Kidney (tissue), 14 donors: ENCODE measurements around the gene FARS2. TPM values are rescaled to one million over a fixed set of nuclear protein-coding genes. Genes with fewer than 3 reads are reported as not detected.

Source experiments
- DNase-seq, 5 donors: peaks; one replicate each; pipeline ENCODE4 v3.0.0-alpha.2; 2013 to 2020
- FAIRE-seq: peaks from 2 replicates; lab custom pipeline; 2012; peaks lifted over from hg19 to GRCh38; lab: Jason Lieb, UNC
- H3K27ac ChIP-seq, 2 donors: one replicate each; pipeline ENCODE4 v1.7.0; 2013; ENCODE audit warnings: low read depth in 2 of 2, low read length in 2 of 2, inconsistent platforms in 1 of 2
- H3K27me3 ChIP-seq: one replicate; pipeline ENCODE4 v1.7.1; 2013; ENCODE audit warnings: low read length, inconsistent platforms; ENCODE audit not compliant: control insufficient read depth, insufficient read depth
- H3K36me3 ChIP-seq, 3 donors: one replicate each; pipeline versions ENCODE4 v1.7.0 to v1.7.1; 2013; ENCODE audit warnings: low read length in 3 of 3, control low read depth in 1 of 3, inconsistent platforms in 1 of 3; ENCODE audit not compliant: insufficient read depth in 3 of 3, control insufficient read depth in 2 of 3
- H3K4me1 ChIP-seq, 3 donors: one replicate each; pipeline versions ENCODE4 v1.7.0 to v1.7.1; 2013; ENCODE audit warnings: low read length in 3 of 3, inconsistent platforms in 1 of 3, low read depth in 1 of 3; ENCODE audit not compliant: control insufficient read depth in 2 of 3, insufficient read depth in 2 of 3
- H3K4me3 ChIP-seq, 3 donors: one replicate each; pipeline versions ENCODE4 v1.7.0 to v1.8.1; 2013; ENCODE audit warnings: low read length in 3 of 3, control low read depth in 1 of 3, inconsistent platforms in 1 of 3
- H3K9ac ChIP-seq, 3 donors: one replicate each; pipeline versions ENCODE4 v1.7.0 to v1.7.1; 2013; ENCODE audit warnings: low read length in 3 of 3, control low read depth in 1 of 3, inconsistent platforms in 1 of 3
- H3K9me3 ChIP-seq, 3 donors: one replicate each; pipeline versions ENCODE4 v1.7.0 to v1.7.1; 2013; ENCODE audit warnings: low read length in 3 of 3, control low read depth in 1 of 3, inconsistent platforms in 1 of 3; ENCODE audit not compliant: control insufficient read depth in 2 of 3, insufficient read depth in 1 of 3
- intact Hi-C: fragments of 100-400 bp; cut with DNase I; formaldehyde crosslinking; loops from one replicate; pipeline ENCODE4 v1.11.1; 2022
- polyA plus RNA-seq: library from polyadenylated mRNA; stranded (reverse); fragments of 350-450 nt; fragmentation: Illumina TruSeq; extraction: RNeasy Lipid Tissue Mini Kit (QIAGEN cat#74804); gene quantifications from one replicate; pipeline ENCODE4 v1.2.3, GENCODE V29; 2014; ENCODE audit warnings: low read depth, low replicate concordance; ENCODE audit not compliant: insufficient read depth
- total RNA-seq: library from RNA; stranded (reverse); fragmentation: NEBNext Ultra II Directional; extraction: Animal tissue kit (Norgen Biotek cat#: 25700); gene quantifications from one replicate; pipeline ENCODE4 v1.2.1, GENCODE V29; 2021
- TF ChIP-seq, protein P1 (sequence below): IDR thresholded peaks from 3 replicates; pipeline ENCODE4 v1.5.1; 2012; ENCODE audit warnings: mild to moderate bottlenecking, moderate library complexity, borderline replicate concordance; ENCODE audit not compliant: insufficient read depth; ENCODE audit errors: extremely low read depth
- donor health status: control.
- donor health status: control.
- donor health status: control.
- donor health status: control.
- donor health status: control.
- donor health status: DM: yes; HTN: yes; CAD: no.
- donor health status: Normal renal cell carcinoma (clear cell type).

The FARS2 gene
- total and polyA plus RNA-seq, 2 donors from 2014 or later: 22.1 to 24.8 TPM

DNA sequence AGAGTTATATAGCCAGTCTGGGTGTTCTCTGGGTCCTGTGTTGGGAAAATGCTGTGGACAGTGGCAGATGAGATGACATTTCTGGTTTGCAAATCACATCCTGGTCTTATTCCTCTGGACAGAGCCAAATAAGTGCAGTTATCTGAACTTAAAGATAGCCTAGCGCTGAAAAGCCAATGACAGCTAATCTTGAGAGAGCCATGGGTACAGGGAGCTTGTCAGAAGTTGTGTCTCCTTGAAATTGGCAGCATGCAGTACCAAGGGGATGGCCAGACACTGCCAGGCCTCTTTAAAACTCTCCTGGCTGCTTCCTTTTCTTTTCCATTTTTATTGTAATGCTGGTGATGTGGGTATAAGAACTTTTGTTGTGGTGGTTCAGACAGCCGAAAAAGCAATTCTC is 362.5 kb downstream of the FARS2 start:
- Histone ChIP-seq H3K27me3 (no peaks in the 10 kb centered on the region), H3K9ac (no peak overlapping the region), H3K27ac (no peak overlapping the region), H3K4me3 (no peak overlapping the region), H3K36me3 (no peaks in the 10 kb centered on the region), H3K4me1 (no peaks in the 10 kb centered on the region), H3K9me3 (no peaks in the 10 kb centered on the region)
- intact Hi-C loops: no loop called here
- FAIRE-seq: no peak
- no peak for DNase-seq
- TF ChIP-seq, protein P1, sequence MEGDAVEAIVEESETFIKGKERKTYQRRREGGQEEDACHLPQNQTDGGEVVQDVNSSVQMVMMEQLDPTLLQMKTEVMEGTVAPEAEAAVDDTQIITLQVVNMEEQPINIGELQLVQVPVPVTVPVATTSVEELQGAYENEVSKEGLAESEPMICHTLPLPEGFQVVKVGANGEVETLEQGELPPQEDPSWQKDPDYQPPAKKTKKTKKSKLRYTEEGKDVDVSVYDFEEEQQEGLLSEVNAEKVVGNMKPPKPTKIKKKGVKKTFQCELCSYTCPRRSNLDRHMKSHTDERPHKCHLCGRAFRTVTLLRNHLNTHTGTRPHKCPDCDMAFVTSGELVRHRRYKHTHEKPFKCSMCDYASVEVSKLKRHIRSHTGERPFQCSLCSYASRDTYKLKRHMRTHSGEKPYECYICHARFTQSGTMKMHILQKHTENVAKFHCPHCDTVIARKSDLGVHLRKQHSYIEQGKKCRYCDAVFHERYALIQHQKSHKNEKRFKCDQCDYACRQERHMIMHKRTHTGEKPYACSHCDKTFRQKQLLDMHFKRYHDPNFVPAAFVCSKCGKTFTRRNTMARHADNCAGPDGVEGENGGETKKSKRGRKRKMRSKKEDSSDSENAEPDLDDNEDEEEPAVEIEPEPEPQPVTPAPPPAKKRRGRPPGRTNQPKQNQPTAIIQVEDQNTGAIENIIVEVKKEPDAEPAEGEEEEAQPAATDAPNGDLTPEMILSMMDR: no peak

DNA sequence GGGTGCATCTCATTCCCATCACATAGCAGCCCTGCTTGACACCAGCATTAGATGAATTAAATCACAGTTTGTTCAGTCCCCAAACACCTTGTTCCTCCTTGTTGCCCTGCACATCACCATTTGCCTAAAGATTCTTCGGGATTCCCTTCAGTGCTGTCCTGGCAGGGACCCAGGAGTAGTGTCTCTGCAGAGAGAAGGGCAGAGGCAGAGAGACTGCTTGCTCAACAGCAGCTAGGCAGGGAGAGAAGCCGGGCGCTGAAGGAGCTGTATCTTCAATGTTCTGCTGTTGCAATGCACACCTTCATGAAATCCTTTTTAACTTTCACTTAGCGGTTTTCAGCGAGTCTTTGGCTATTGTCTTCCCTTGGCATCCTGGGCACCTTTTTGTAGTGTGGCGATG is 362.9 kb downstream of the FARS2 start:
- Histone ChIP-seq H3K27me3 (no peaks in the 10 kb centered on the region), H3K4me1 (no peaks in the 10 kb centered on the region), H3K27ac (no peak overlapping the region), H3K4me3 (no peak overlapping the region), H3K9ac (no peak overlapping the region), H3K36me3 (no peaks in the 10 kb centered on the region), H3K9me3 (no peaks in the 10 kb centered on the region)
- TF ChIP-seq, protein P1: no peak
- FAIRE-seq (no peak), DNase-seq (no peak)
- intact Hi-C loops: no loop called here

DNA sequence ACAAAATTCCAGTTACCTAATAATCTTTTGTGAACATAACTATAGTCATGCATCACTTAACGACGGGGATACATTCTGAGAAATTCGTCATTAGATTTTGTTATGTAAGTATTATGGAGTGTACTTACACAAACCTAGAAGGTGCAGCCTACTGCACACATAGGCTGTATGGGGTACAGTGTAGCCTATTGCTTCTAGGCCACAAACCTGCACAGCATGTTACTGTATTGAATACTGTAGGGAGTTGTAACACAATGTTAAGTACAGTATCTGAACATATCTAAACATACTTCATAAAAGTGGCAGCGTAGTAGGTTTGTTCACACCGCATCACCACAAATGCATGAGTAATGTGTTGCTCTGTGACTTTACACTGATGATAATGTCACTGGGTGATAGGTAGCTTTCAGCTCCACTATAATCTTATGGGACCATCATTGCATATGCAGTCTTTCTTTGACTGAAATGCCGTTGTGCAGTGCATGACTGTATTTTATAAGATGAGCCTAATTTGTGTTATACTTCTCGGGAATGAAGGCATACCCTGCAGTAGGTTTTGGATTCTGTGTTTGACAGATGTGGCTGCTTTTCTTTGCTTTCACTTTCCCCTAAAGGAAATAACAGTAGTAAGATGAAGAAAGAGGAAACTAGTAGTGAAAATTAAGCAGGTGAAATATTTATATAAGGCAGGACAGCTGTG is 365.6 kb downstream of the FARS2 start:
- Histone ChIP-seq H3K9ac (no peak overlapping the region), H3K27ac (no peak overlapping the region), H3K9me3 (no peaks in the 10 kb centered on the region), H3K27me3 (no peaks in the 10 kb centered on the region), H3K36me3 (no peaks in the 10 kb centered on the region), H3K4me1 (no peaks in the 10 kb centered on the region), H3K4me3 (no peak overlapping the region)
- TF ChIP-seq, protein P1: no peak
- FAIRE-seq: no peak
- no peak for DNase-seq
- intact Hi-C loops: no loop called here
